ENCODE measurements around the gene CDH23. TPM values are rescaled to one million over a fixed set of nuclear protein-coding genes. Genes with fewer than 3 reads are reported as not detected.

Gene CDH23
- total and polyA plus RNA-seq, 9 of the 15 experiments (the other 6 are each of a cell fraction or from before 2014, with no cell fraction given) = 0.18 to 1.2 (median 0.47) TPM

GRCh38 chr10:71371750-71372166, 25.0 kb upstream of the CDH23 start:
- no peak for ATAC-seq
- Histone ChIP-seq H3K4me3 (no peak overlapping the region), H3K9ac (ENCODE audit: insufficient read depth in 1 of 2, low read depth in 2 of 2, low read length in 2 of 2) (no peak overlapping the region), H3K27ac (ENCODE audit: extremely low read depth, low read depth, low read length) (no peak overlapping the region), H3K9me1 (ENCODE audit: control insufficient read depth, insufficient read depth, low read length) (no peaks in the 10 kb centered on the region), H3K4me2 (ENCODE audit: insufficient read depth, low read length) (no peak overlapping the region), H3K36me3 (ENCODE audit: control insufficient read depth, insufficient read depth, low read length) (no peaks in the 10 kb centered on the region), H3K79me2 (ENCODE audit: control insufficient read depth, insufficient read depth, low read length) (no peaks in the 10 kb centered on the region), H2AFZ (ENCODE audit: low read depth, low read length) (no peak overlapping the region), H4K20me1 (replicated peaks; ENCODE audit: control insufficient read depth, insufficient read depth, low read length) (no peaks in the 10 kb centered on the region), H3K27me3 (ENCODE audit: control insufficient read depth in 2 of 2, insufficient read depth in 2 of 2, low read length in 2 of 2) (peaks cover 8 to 32% of the 10 kb centered on the region in 2 experiments; a peak in 4 of 5 replicates), H3K9me3 (replicated peaks; ENCODE audit: control insufficient read depth, insufficient read depth, low read depth, low read length) (no peaks in the 10 kb centered on the region), H3K4me1 (replicated peaks in 1 of 2; ENCODE audit: control insufficient read depth in 2 of 2, insufficient read depth in 2 of 2, low read length in 2 of 2) (peaks cover 0 to under 1% of the 10 kb centered on the region in 2 experiments; a peak in 2 of 5 replicates)
- FAIRE-seq = no peak
- BruUV-seq (replicated peaks) = no TSS peak
- intact Hi-C loops (cut with micrococcal nuclease) = no loop called here
- in situ Hi-C loops (cut with MboI) = no loop called here
- DNase-seq (ENCODE audit: extremely low read depth in 1 of 4, low spot score in 3 of 4) = no peak
- TF ChIP-seq HMBOX1 (IDR thresholded peaks at IDR 0.05) (peak; percentile 70), UBTF (IDR thresholded peaks at IDR 0.05; ENCODE audit: borderline replicate concordance in 1 of 2, low read depth in 2 of 2, low read length in 2 of 2) (no peak), E2F6 (IDR thresholded peaks at IDR 0.05; ENCODE audit: borderline replicate concordance in 1 of 2, extremely low read depth in 1 of 2, insufficient read depth in 1 of 2, insufficient read length in 1 of 2, low read depth in 1 of 2, low read length in 1 of 2, poor library complexity in 1 of 2, severe bottlenecking in 1 of 2) (no peak), CAMTA2 (CRISPR knock-in tag; conservative IDR thresholded peaks at IDR 0.05) (no peak), POLR2AphosphoS5 (IDR thresholded peaks at IDR 0.05; ENCODE audit: control insufficient read depth, insufficient read depth, low read depth, low read length) (no peak), THAP12 (CRISPR knock-in tag; IDR thresholded peaks at IDR 0.05) (no peak), RFX7 (CRISPR knock-in tag; IDR thresholded peaks at IDR 0.05) (no peak), ZBTB34 (CRISPR knock-in tag; IDR thresholded peaks at IDR 0.05) (no peak), ZBTB7A (IDR thresholded peaks at IDR 0.05; ENCODE audit: borderline replicate concordance, control insufficient read depth, low read depth, low read length) (no peak), SPI1 (IDR thresholded peaks at IDR 0.05; ENCODE audit: borderline replicate concordance, low read depth, low read length) (peak; percentile 77; the same call in 1 of the 2 replicates), DIDO1 (tag; IDR thresholded peaks at IDR 0.05; ENCODE audit: low read depth) (no peak), MEF2D (tag; conservative IDR thresholded peaks at IDR 0.05; ENCODE audit: low read depth) (no peak)
- 0% methylated on average over 6 of the region's 6 CpGs for WGBS (ENCODE audit: insufficient coverage, low coverage, missing lambda C conversion rate)
- CTCF ChIA-PET (ENCODE audit: low intra/inter-chr PET ratio) = interaction anchor here (1.1 kb wide), 1 partner anchor 19 kb away, joined by 3 read pairs; no protein-coding TSS in a partner anchor
- POLR2A ChIA-PET = no interaction called here
